Measurements from ENCODE around the gene CNTD1.

CNTD1 gene

GRCh38 chr17:42853004-42853403, 54.3 kb downstream of the CNTD1 start:
- TF ChIP-seq SIN3A (IDR thresholded peaks at IDR 0.05; ENCODE audit: borderline replicate concordance, insufficient read depth, low read length) = no peak
- no peak for TF ChIP-seq TAF1 (IDR thresholded peaks at IDR 0.05; ENCODE audit: borderline replicate concordance, insufficient read depth, low read length)
- TF ChIP-seq REST (IDR thresholded peaks at IDR 0.05; ENCODE audit: insufficient read depth in 1 of 2, low read depth in 2 of 2, low read length in 2 of 2) = no peak
- TF ChIP-seq POLR2AphosphoS5 (IDR thresholded peaks at IDR 0.05; ENCODE audit: low read depth, low read length) = no peak
- no peak for TF ChIP-seq FOXP2 (optimal IDR thresholded peaks at IDR 0.05; ENCODE audit: borderline replicate concordance, extremely low read depth, extremely low read length, insufficient read depth)

- no peak for TF ChIP-seq REST (IDR thresholded peaks at IDR 0.05; ENCODE audit: insufficient read depth in 1 of 2, low read depth in 2 of 2, low read length in 2 of 2)
- TF ChIP-seq TAF1 (IDR thresholded peaks at IDR 0.05; ENCODE audit: borderline replicate concordance, insufficient read depth, low read length) = no peak
- TF ChIP-seq POLR2AphosphoS5 (IDR thresholded peaks at IDR 0.05; ENCODE audit: low read depth, low read length) = no peak
- TF ChIP-seq SIN3A (IDR thresholded peaks at IDR 0.05; ENCODE audit: borderline replicate concordance, insufficient read depth, low read length) = no peak
- no peak for TF ChIP-seq FOXP2 (optimal IDR thresholded peaks at IDR 0.05; ENCODE audit: borderline replicate concordance, extremely low read depth, extremely low read length, insufficient read depth)
These were observed 54.9 kb downstream of the CNTD1 start for GRCh38 chr17:42853597-42853967.

GRCh38 chr17:42853968-42854790, 55.5 kb downstream of the CNTD1 start:
- no peak for TF ChIP-seq TAF1 (IDR thresholded peaks at IDR 0.05; ENCODE audit: borderline replicate concordance, insufficient read depth, low read length)
- TF ChIP-seq FOXP2 (optimal IDR thresholded peaks at IDR 0.05; ENCODE audit: borderline replicate concordance, extremely low read depth, extremely low read length, insufficient read depth) = no peak
- no peak for TF ChIP-seq SIN3A (IDR thresholded peaks at IDR 0.05; ENCODE audit: borderline replicate concordance, insufficient read depth, low read length)

- no peak for TF ChIP-seq FOXP2 (optimal IDR thresholded peaks at IDR 0.05; ENCODE audit: borderline replicate concordance, extremely low read depth, extremely low read length, insufficient read depth)
- TF ChIP-seq POLR2AphosphoS5 (IDR thresholded peaks at IDR 0.05; ENCODE audit: low read depth, low read length) = no peak
- TF ChIP-seq TAF1 (IDR thresholded peaks at IDR 0.05; ENCODE audit: borderline replicate concordance, insufficient read depth, low read length) = no peak
- no peak for TF ChIP-seq REST (IDR thresholded peaks at IDR 0.05; ENCODE audit: insufficient read depth in 1 of 2, low read depth in 2 of 2, low read length in 2 of 2)
- TF ChIP-seq SIN3A (IDR thresholded peaks at IDR 0.05; ENCODE audit: borderline replicate concordance, insufficient read depth, low read length) = no peak
These were observed 56.5 kb downstream of the CNTD1 start for GRCh38 chr17:42855048-42855596.

- no peak for TF ChIP-seq TAF1 (IDR thresholded peaks at IDR 0.05; ENCODE audit: borderline replicate concordance, insufficient read depth, low read length)
- no peak for TF ChIP-seq SIN3A (IDR thresholded peaks at IDR 0.05; ENCODE audit: borderline replicate concordance, insufficient read depth, low read length)
- TF ChIP-seq REST (IDR thresholded peaks at IDR 0.05; ENCODE audit: insufficient read depth in 1 of 2, low read depth in 2 of 2, low read length in 2 of 2) = no peak
- TF ChIP-seq POLR2AphosphoS5 (IDR thresholded peaks at IDR 0.05; ENCODE audit: low read depth, low read length) = no peak
- TF ChIP-seq FOXP2 (optimal IDR thresholded peaks at IDR 0.05; ENCODE audit: borderline replicate concordance, extremely low read depth, extremely low read length, insufficient read depth) = no peak
These were observed 58.7 kb downstream of the CNTD1 start for GRCh38 chr17:42857389-42857788.
